ENCODE measurements around the gene NEURL1.

NEURL1 gene

DNA sequence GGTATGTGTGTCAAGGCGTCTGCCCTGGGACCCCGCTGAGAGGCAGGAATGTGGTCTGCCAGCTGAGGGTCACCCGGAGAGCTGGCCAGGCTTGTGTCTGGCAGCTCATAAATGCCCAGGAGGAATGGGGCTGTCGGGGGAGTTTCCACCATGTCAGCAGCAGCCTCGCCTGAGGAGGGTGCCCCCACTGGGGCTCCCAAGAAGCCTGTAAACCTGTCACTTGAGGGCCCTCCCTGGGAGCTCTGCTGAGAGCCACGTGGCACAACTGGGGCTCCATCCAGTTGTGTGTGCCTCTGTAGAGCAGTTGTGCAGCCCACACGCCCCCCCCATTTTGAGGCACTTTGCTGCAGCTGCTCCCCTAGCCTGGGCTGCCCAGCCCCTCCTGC lies 70.6 kb downstream of the NEURL1 start:
- no peak for DNase-seq (ENCODE audit: low read depth in 2 of 2)

DNA sequence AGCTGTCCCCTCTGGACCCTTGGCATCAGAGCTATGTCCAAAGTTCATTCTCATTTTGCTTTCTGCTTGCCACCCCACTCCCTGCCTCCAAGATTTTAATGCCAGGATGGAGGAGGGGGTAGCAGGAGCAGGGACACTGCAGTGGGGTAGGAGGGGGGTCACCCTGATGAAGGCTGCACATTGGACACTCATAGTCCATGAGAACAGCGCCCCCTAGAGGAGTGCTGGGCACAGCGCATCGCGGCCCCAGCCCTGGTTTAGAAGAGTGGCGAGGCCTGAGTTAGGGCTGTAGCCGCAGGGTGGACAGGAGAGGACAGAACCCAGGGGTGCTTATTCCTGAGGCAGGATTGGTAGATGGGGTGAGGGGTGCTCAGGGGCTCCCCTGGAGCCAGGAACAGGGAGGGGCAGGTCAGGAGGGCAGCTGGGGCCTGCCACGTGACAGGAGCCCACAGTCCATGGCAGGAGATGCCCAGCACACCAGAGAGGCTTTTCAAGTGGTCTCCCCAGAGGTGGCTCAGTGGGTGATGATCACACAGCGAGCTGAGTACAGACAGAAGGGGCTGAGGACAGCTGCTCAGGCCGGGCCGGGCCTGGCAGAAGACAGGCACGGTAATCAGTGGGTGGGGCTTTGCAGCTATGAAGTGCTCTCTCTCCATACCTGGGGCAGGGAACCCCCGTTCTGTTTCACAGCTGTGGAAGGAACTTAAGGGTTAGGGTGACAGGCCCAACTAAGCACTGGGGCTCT lies 71.4 kb downstream of the NEURL1 start:
- DNase-seq (ENCODE audit: low read depth in 2 of 2): no peak

- no peak for DNase-seq (ENCODE audit: low read depth in 2 of 2)
Observed at GRCh38 chr10:103566536-103566935, 73.0 kb downstream of the NEURL1 start.

DNA sequence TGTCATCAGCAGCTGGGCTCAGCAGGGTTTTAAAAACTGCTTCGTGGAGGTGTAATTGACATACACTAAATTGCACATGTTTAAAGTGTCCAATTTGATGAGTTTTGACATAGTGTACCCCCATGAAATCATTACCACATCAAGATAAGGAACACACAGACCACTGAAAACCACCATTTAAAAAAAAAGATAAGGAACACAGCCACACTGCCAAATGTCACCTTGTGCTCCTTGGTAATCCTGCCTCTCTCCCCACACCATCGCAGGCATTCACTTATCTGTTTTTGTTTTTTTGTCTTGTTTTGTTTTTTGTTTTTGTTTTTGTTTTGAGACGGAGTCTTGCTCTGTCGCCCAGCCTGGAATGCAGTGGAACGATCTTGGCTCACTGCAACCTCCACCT lies 75.0 kb downstream of the NEURL1 start:
- no peak for DNase-seq (ENCODE audit: low read depth in 2 of 2)

DNA sequence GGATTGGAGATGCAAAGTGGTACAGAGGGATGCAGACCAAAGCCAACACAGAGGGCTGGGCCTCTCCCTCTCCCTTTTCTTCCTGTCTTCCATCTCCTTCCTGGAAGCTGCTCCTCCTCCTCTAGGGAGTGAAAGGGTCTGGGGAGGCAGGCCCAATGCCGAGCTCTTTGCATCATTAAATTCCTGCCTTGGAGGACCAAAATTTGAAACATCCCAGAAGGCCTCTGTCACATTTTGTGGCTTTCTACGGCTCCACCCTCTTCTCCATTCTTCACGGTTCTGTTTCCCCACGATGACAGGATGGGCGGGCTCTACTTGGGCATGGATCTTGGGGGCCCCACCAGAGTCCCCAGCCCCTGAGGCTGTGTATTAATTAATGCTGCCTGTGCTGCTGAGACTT lies 76.4 kb downstream of the NEURL1 start:
- DNase-seq (ENCODE audit: low read depth in 2 of 2): no peak

DNA sequence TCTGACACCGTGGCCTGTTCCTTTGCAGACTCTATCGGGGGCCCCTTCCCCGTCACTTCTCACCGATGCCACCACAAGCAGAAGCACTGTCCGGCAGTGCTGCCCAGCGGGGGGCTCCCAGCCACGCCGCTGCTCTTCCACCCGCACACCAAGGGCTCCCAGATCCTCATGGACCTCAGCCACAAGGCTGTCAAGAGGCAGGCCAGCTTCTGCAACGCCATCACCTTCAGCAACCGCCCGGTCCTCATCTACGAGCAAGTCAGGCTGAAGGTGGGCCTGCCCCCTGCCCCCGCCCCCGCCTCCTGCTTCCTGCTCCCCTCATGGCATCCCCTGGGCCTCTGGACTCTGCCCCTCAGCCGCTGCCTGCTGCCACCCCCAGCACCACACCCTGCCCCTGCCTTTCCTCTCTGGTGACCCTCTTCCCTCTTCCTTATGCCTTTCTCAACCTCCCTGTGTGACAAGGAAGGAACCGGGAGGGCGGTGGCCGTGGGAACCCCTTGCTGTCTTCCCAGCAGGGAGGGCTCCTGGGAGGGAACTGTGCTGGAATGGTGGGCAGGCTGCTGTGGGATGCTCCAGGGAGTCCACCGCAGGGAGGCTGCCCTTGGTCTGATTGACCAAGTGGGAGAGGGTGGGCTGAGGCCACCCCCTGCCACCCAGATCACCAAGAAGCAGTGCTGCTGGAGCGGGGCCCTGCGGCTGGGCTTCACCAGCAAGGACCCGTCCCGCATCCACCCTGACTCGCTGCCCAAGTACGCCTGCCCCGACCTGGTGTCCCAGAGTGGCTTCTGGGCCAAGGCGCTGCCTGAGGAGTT lies 77.5 kb downstream of the NEURL1 start:
- no peak for DNase-seq (ENCODE audit: low read depth in 2 of 2)

DNA sequence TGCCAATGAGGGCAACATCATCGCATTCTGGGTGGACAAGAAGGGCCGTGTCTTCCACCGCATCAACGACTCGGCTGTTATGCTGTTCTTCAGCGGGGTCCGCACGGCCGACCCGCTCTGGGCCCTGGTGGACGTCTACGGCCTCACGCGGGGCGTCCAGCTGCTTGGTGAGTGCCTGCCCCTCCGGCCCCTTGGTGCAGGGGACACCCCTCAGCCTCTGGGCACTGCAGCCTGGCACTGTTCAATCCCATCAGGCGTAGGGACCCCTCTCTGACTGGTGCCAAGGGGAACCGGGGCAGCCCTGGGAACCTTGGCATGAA lies 78.1 kb downstream of the NEURL1 start:
- no peak for DNase-seq (ENCODE audit: low read depth in 2 of 2)

DNA sequence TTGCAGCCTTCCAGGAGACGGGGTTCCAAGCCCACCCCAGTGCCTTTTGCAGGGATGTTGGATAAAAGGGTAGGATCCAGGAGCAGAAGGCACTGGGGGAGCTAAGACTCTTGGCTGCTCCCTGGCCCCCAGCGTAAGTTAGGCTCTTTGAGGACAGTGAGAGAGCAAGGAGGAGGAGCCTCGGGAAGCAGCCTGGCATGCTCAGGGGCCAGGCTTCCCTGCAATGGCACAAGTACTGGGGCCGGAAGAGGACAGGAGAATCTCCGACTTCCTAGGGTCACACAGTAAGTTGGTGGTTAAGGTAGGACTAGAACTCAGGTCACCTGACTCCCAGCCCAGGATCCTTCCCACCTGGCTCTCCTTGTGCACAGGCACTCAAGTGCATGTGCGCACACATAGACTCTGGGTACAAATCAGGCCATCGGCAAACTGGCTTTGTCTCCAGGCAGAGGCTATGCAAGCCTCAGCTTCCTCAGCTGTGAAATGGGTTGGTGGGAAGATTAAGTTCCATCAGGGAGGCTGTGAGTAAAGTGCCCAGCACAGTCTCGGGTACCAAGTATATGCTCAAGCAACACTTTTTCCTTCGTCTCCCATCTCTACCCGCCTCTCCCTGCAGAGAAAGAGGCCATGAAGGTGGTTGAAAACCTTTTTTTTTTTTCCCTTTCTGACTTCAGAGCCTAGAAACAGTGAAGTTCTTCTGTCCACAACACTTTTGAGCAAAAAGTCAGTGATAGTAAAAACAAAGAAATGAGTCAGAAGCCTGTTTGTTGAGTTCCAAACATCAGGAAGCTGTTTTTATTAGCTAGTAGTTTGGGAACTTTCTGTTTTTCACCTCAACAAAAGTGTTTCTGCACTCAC lies 79.1 kb downstream of the NEURL1 start:
- DNase-seq (ENCODE audit: low read depth in 2 of 2): no peak

GRCh38 chr10:103573205-103573487 lies 79.6 kb downstream of the NEURL1 start:
- no peak for DNase-seq (ENCODE audit: low read depth in 2 of 2)

DNA sequence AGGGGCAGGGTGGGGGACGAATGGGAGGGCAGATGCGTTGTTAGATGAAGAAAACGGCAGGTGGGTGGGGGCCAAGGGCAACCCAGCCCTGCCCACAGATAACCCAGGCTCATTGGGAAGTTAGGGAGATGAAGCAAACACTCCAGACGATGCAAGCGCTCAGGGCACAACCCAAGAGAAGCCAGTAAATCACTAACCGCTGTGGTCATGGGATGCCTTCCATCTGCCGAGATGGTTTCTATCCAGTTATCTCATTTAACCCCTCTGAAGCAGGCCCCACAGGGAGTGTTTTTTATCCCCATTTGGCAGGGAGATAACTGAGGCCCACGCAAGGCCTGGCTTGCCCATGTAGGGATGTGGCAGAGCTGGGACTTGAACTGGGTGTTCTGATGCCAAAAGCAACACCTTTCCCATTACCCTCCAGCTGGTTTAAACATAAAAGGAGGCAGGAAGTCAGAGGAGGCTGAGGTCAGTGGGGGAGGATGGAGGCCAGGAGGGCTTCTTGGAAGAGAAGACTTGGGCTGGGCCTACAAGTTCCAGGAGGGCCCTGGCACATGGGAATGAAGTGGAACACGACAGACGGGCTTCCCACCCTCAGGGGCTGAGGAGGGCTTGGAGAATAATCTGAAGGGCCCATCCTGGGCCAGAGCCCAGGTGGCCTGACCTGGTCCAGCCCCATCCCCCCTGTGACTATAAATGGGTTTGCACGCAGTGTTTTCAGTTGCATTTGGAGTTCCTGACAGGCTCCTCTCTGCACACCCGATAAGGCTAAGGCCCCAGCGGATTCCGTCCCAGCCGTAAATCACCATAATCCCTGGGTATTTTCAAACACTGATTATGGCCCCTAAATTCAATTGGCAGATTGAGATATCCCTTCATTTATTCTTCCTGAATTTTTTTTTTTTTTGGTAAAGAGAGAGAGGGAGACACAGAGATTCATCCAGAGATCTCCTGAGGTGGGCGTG lies 80.9 kb downstream of the NEURL1 start:
- DNase-seq (ENCODE audit: low read depth in 2 of 2): no peak

DNA sequence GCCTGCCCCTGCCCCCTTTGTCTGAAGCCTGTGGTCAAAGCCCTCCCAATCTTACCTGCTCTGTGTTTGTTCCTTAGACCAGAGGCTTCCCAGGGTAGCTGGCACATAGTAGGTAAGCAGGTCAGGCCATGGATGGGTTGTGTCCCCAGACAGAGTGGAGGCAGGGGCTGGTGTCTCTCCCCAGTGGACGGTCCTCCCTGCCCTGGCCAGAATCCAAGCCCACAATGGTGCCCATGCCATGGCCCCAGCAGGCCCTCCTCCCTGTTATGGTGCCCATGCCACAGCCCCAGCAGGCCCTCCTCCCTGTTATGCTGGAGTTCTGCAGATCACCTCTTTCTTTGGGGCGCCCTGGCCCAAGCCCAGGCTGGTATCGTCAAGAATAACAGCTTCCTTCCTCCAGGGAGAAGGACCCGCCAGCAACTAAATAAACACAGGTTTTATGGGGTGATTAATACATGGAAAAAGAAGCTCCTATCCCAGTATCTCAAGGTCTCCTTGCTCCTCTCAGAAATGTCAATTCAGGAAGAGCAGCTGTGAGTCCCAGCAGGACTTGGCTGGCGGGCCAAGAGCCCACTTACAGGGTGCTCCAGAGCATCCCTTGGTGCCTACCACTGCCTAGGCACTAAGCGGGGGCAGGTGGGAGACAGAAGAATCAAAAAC lies 82.0 kb downstream of the NEURL1 start:
- DNase-seq (ENCODE audit: low read depth in 2 of 2): no peak

- no peak for DNase-seq (ENCODE audit: low read depth in 2 of 2)
Observed at GRCh38 chr10:103576076-103576471, 82.6 kb downstream of the NEURL1 start.

- DNase-seq (ENCODE audit: low read depth in 2 of 2): no peak
Observed at GRCh38 chr10:103576862-103577261, 83.4 kb downstream of the NEURL1 start.

- DNase-seq (ENCODE audit: low read depth in 2 of 2): no peak
Observed at GRCh38 chr10:103578782-103579382, 85.4 kb downstream of the NEURL1 start.

DNA sequence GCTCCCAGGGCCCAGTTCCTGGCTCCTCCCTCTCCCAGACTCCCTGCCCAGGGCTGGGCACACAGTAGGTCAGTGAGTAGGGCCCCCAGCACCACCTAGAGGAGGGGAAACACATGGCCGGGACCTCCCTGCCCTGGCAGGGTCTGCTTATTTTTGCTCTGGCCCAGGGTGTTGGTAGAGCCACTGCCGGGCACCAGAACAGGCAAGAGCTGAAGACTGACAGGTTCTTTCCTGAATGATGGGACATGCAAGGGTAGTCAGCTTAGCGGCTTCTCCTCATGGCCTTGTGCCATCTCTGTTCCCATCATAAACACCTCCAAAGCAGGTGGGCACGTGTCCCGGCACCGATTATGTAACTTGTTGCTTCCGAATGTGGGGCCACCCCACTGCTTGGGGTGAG lies 86.5 kb downstream of the NEURL1 start:
- no peak for DNase-seq (ENCODE audit: low read depth in 2 of 2)

DNA sequence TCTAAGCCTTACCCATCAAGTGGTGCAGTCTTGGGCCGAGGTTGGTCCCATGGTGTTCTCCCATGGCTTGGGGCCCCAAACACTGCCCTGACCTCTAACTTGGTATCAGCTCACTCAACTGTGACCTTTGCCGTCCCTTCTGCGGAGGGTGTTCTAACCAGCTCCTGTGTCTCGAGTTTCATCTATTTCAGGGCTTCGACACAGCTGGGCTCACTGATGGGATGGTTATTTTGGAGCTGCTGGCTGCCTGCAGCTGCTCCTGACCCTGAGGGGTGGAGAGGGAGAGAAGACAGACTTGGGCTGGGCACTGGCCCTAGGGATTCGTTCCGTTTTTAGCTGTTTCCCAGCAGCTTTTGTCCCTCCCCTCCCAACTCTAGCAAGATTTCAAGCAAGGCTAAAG lies 86.9 kb downstream of the NEURL1 start:
- no peak for DNase-seq (ENCODE audit: low read depth in 2 of 2)

- no peak for DNase-seq (ENCODE audit: low read depth in 2 of 2)
Observed at GRCh38 chr10:103581499-103581898, 88.0 kb downstream of the NEURL1 start.

GRCh38 chr10:103582331-103583123 lies 89.0 kb downstream of the NEURL1 start:
- DNase-seq (ENCODE audit: low read depth in 2 of 2): no peak

DNA sequence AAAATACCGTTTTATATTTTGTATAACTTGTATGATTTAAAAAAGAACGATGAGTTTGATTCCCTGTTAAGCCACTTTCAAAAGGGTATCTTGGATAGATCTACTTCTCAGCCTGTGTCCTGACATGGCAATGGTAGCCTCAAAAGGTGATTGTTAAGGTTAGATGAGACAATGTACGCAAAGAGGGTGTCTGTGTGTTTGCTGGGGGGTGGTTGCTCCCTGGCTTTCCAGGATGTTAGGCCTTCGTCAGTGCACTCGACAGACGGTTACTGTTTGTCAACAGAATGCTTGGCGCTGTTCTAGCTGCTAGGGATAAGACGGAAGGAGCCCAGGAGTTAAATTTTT lies 90.3 kb downstream of the NEURL1 start:
- no peak for DNase-seq (ENCODE audit: low read depth in 2 of 2)
